Measurements from ENCODE around the gene NPHP1. TPM values are rescaled to one million over a fixed set of nuclear protein-coding genes. Genes with fewer than 3 reads are reported as not detected.

The NPHP1 gene
- total and polyA plus RNA-seq, 2 of the 8 experiments (the other 6 are each of a cell fraction or from before 2014, with no cell fraction given), result 1.4 to 2.8 TPM

GRCh38 chr2:110198016-110198415 lies 6.8 kb downstream of the NPHP1 start:
- no peaks in the 10 kb centered on the region for H3K36me3 ChIP-seq (ENCODE audit: control insufficient read depth in 2 of 4, insufficient read depth in 4 of 4, low read length in 3 of 4)
- no peak overlapping the region for H2BK15ac ChIP-seq (ENCODE audit: low read length)
- CTCF ChIA-PET (ENCODE audit: partially characterized antibody), result no interaction called here
- H3K4me1 ChIP-seq (replicated peaks in 1 of 4; ENCODE audit: control insufficient read depth in 3 of 4, insufficient read depth in 4 of 4, low read length in 3 of 4), result 0 out of 7 replicates have a peak, but pooled peaks cover 0 to 2% (median 0%) of the 10 kb centered on the region in 4 experiments
- no peak overlapping the region for H3K14ac ChIP-seq (ENCODE audit: insufficient read length)
- no peak overlapping the region for H3K27ac ChIP-seq (ENCODE audit: low read depth, low read length)
- no peak for DNase-seq (ENCODE audit: low read depth in 1 of 2, low spot score in 2 of 2)
- no peak overlapping the region for H2AK5ac ChIP-seq (ENCODE audit: low read depth, low read length)
- no peak overlapping the region for H3K4me3 ChIP-seq (ENCODE audit: extremely low read depth in 1 of 4, insufficient read depth in 2 of 4, low read depth in 3 of 4, low read length in 4 of 4)
- POLR2A ChIA-PET (ENCODE audit: partially characterized antibody), result no interaction called here
- no peak overlapping the region for H2BK5ac ChIP-seq (ENCODE audit: low read depth, low read length)
- no peaks in the 10 kb centered on the region for H3K9me3 ChIP-seq (ENCODE audit: insufficient read depth in 2 of 2, low read depth in 1 of 2, low read length in 1 of 2)
- H4K20me1 ChIP-seq (replicated peaks in 1 of 2; ENCODE audit: control insufficient read depth in 1 of 2, insufficient read depth in 2 of 2, low read length in 2 of 2), result no peaks in the 10 kb centered on the region
- WGBS, 2 experiments (ENCODE audit: extremely low coverage in 1 of 2, insufficient coverage in 1 of 2, insufficient read length in 1 of 2, insufficient replicate concordance in 2 of 2, low coverage in 1 of 2, low lambda C conversion rate in 2 of 2, missing lambda C conversion rate in 1 of 2), result 70% methylated on average over 3 of the region's 3 CpGs; no CpG with 5 or more reads in 1 of the 2 experiments
- no peak overlapping the region for H3K18ac ChIP-seq (ENCODE audit: extremely low read depth, low read length)
- no peak for FAIRE-seq
- H2BK12ac ChIP-seq (ENCODE audit: low read depth, low read length), result no peak overlapping the region
- H3K4me2 ChIP-seq (ENCODE audit: insufficient read depth in 1 of 2, low read depth in 2 of 2, low read length in 2 of 2), result no peak overlapping the region
- no peak overlapping the region for H4K91ac ChIP-seq (replicated peaks; ENCODE audit: insufficient read length, low read length)
- no peaks in the 10 kb centered on the region for H3K79me2 ChIP-seq (ENCODE audit: control insufficient read depth in 1 of 2, insufficient read depth in 2 of 2, low read length in 2 of 2)
- H2BK20ac ChIP-seq (ENCODE audit: low read length), result no peak overlapping the region
- no peak overlapping the region for H3K56ac ChIP-seq (replicated peaks; ENCODE audit: insufficient read length, low read depth, low read length)
- H3K23ac ChIP-seq (ENCODE audit: insufficient read length), result no peak overlapping the region
- no peak overlapping the region for H3K9ac ChIP-seq (replicated peaks in 1 of 4; ENCODE audit: extremely low read depth in 1 of 4, low read depth in 3 of 4, low read length in 3 of 4)
- no peak overlapping the region for H2AFZ ChIP-seq (ENCODE audit: low read length)
- no peak overlapping the region for H2BK120ac ChIP-seq (replicated peaks; ENCODE audit: low read depth, low read length)
- no peak overlapping the region for H3K4ac ChIP-seq (replicated peaks; ENCODE audit: insufficient read length, low read depth, low read length)
- no peaks in the 10 kb centered on the region for H3K79me1 ChIP-seq (ENCODE audit: low read depth, low read length)
- H3K23me2 ChIP-seq (ENCODE audit: low read depth, low read length), result no peaks in the 10 kb centered on the region
- no peaks in the 10 kb centered on the region for H3K27me3 ChIP-seq (replicated peaks in 1 of 4; ENCODE audit: control insufficient read depth in 3 of 4, extremely low read depth in 1 of 4, insufficient read depth in 3 of 4, low read length in 3 of 4)
- no peak overlapping the region for H4K5ac ChIP-seq (ENCODE audit: insufficient read length, low read depth, low read length)
- no peak overlapping the region for H4K8ac ChIP-seq (ENCODE audit: extremely low read depth, insufficient read depth, low read length)
- TF ChIP-seq USF2 (IDR thresholded peaks at IDR 0.05; ENCODE audit: low read length), result no peak
- no peak for TF ChIP-seq RNF2 (IDR thresholded peaks at IDR 0.05; ENCODE audit: borderline replicate concordance, low read depth, low read length, missing control alignments, poor library complexity, severe bottlenecking)
- no peak for TF ChIP-seq SP4 (IDR thresholded peaks at IDR 0.05; ENCODE audit: low read length)
- no peak for TF ChIP-seq CBX5 (IDR thresholded peaks at IDR 0.05; ENCODE audit: low read depth, low read length)
- no peak for TF ChIP-seq EZH2 (IDR thresholded peaks at IDR 0.05; ENCODE audit: low read depth, low read length, severe bottlenecking)
- no peak for TF ChIP-seq FOSL1 (IDR thresholded peaks at IDR 0.05; ENCODE audit: insufficient read depth, low read depth, low read length)
- TF ChIP-seq POLR2AphosphoS5 (IDR thresholded peaks at IDR 0.05; ENCODE audit: low read depth, low read length), result no peak
- TF ChIP-seq TAF7 (optimal IDR thresholded peaks at IDR 0.05; ENCODE audit: borderline replicate concordance, low read depth, low read length), result no peak
- no peak for TF ChIP-seq ATF2 (IDR thresholded peaks at IDR 0.05; ENCODE audit: low read length)
- no peak for TF ChIP-seq KDM5A (IDR thresholded peaks at IDR 0.05; ENCODE audit: low read length)
- TF ChIP-seq EP300 (IDR thresholded peaks at IDR 0.05; ENCODE audit: borderline replicate concordance in 1 of 2, low read depth in 2 of 2, low read length in 2 of 2), result no peak
